ENCODE results near the gene KIAA0040.

DNA sequence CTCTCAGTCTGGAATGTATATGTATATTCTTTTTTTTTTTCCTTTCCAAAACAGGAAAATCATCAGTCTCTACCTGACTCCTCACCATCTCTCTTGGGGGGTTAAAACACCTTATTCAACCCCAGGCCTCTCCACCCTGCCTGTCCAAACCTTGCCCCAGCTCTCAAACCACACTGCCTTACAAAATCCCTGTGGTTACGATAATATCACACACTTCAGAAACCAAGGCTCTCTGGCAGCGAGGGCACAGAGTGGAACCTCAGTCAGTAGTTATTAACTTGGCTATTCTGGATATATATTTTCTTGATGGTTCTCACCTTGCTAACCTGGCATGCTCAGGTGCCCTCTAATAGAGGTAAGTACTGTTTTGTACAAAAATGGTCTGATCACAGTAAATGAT is 24.7 kb downstream of the KIAA0040 start:
- TF ChIP-seq CTCF (IDR thresholded peaks at IDR 0.05), result no peak
- no peak for TF ChIP-seq TCF7L2 (IDR thresholded peaks at IDR 0.05; ENCODE audit: low read depth, low read length)
- TF ChIP-seq POLR2AphosphoS5 (IDR thresholded peaks at IDR 0.05; ENCODE audit: low read depth, low read length), result no peak

Data from Panc1 (cell line).